ENCODE data around the gene EFNA3. TPM values are rescaled to one million over a fixed set of nuclear protein-coding genes. Genes with fewer than 3 reads are reported as not detected.
A peak's percentile ranks its signal among the peaks of the same experiment; 100 is the strongest.
"Not testable (repeated sequence)": the region's sequence is repeated elsewhere in the genome, so short reads cannot be mapped to it uniquely, and the experiment has no call there.

EFNA3 gene
- polyA plus RNA-seq, 1 donor: 2.5 TPM

GRCh38 chr1:155116113-155116764 lies 37.6 kb downstream of the EFNA3 start:
- no peak for DNase-seq

- no peak for DNase-seq
These were observed 39.0 kb downstream of the EFNA3 start for GRCh38 chr1:155117610-155118009.

- DNase-seq: not testable (repeated sequence)
These were observed 39.5 kb downstream of the EFNA3 start for GRCh38 chr1:155118090-155118489.

GRCh38 chr1:155120253-155120652 lies 41.6 kb downstream of the EFNA3 start:
- DNase-seq: no peak

DNA sequence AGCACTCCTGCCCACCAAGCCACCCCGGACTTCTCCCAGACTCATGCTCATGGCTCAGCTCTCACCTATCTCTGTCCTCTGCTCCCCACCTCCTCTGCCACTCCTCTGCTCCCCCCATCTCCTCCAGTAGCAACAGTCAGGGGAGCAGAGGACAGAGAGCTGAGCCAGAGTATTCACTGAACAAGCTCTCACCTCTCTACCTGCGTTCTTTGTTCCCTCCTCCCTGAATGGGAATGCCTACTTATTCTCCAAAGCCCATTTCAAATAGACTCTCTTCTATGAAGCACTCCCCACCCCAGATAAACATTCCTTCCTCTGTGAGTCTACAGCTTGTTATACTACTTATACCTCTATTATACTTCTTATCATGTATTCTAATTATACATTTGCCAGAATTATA lies 42.6 kb downstream of the EFNA3 start:
- no peak for DNase-seq

GRCh38 chr1:155122308-155122707 lies 43.7 kb downstream of the EFNA3 start:
- DNase-seq: no peak

- no peak for DNase-seq
These were observed 45.2 kb downstream of the EFNA3 start for GRCh38 chr1:155123801-155124200.

GRCh38 chr1:155124503-155125463 lies 46.1 kb downstream of the EFNA3 start:
- DNase-seq: no peak

DNA sequence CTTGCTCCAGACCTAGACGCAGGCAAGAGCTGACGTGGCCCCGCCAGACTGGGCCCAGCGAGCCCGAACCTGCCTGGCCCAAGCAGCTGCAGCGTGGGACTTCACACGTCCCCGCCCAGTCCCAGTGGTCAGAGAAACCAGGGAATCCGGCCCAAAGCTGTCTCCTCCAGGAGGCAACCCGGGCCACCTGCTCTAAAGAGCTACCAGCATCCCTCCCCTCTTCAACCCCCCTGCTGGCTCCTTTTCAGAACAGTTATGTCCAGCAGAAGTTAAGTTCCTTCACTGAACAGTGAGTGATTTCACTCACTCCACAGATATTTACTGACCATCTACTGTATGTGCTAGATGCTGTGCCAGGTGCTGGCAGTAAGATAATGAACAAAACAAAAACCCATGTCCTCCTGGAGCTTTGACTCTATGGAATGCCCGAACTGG lies 46.9 kb downstream of the EFNA3 start:
- DNase-seq: no peak

DNA sequence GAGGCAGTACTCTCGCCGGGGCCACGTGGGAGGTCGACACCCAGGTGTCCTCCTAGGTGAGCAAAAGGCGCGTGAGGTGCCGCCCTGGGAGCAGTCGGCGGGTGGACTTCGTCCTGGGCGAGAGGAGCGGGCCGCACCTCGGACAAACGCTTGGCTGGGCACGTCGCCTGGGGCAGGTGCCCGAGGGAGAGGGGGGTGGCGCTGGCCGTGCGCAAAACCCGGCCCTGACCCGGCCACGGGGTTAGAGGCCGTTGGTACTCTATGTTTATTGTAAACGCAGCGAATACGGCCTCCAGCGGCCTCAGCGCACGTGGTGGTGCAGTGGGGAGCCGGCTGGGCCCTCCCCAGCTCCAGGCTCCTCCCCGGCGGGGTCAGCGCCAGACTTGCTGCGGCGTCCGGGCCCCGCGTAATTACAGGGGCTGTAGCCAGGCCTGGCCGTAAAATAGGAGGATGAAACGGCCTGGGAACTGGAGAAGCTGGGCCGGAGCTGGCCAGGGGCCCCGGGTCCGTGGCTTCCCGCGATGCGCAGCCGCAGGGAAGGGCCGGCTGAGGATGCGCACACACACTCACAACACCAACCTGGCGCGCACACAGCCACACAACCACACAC lies 47.4 kb downstream of the EFNA3 start:
- DNase-seq: peak; percentile 53

DNA sequence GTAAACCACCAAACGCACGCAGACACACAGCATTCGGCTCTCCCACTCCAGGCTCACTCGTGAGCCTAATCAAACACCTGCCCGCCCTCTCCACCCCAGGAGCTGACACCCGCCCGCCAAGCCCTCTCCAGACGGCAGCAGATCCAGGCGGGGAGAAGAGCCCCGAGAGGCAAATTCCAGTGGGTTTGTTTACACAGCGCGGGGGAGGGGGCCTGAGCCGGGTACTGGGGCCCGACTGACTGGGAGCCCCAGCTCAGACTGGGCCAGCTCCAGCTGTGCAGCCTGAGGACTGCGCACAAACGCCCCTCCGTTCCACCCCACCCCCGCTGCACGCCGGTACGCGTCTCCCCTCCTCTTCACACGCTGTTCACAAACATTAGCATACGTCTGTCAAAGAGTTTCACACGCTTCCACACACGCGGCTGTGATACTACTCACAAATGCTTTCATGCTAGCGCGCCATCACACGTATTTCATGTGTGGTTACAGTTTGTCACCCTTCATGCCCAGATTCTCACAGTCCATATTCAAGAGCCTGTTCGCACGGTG lies 48.0 kb downstream of the EFNA3 start:
- DNase-seq: no peak

DNA sequence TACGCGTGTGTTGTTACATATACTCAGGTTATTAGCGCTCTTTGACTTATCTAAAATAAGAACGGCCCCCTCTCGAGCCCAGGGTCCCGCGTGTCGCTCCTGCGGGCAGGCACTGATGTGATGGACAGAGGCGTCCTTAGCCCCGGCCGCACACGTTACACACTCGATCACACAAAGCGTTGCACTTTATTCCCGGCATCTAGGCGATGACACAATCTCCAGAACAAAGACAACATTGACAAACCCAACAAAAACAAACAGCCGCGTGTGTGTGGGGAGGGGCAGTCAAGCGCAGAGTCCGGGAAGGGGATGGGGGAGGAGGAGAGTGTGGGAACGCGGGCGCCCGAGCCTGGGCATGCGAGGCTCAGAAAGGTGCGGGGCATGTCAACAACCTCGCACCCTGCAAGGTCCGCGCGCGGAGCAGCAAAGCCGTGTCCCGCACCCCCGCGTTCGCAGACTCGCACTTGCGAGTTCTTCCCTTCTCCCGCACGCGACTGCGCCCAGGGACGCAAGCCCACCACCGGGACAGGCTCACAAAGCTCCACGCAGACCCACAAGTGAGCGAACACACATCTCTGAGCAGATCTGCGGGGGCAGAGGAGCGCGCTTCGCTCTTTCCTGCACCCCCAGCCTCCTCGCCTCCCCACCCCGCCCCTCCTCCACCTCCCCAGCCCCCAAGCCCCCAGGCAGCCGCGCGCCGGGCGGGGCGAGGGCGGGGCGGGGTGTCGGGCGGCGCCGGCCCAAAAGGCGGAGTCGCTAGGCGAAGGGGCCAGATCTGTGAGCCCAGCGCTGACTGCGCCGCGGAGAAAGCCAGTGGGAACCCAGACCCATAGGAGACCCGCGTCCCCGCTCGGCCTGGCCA lies 48.7 kb downstream of the EFNA3 start, which contains the start of gene EFNA1:
EFNA1 (plus strand) TSS at position 772 of the 862 bp plus-strand sequence. CDS start 102 bp downstream, outside the sequence.
- no peak for DNase-seq

GRCh38 chr1:155127967-155128754 lies 49.5 kb downstream of the EFNA3 start:
- DNase-seq: no peak

GRCh38 chr1:155128755-155129473 lies 50.3 kb downstream of the EFNA3 start:
- DNase-seq: no peak

DNA sequence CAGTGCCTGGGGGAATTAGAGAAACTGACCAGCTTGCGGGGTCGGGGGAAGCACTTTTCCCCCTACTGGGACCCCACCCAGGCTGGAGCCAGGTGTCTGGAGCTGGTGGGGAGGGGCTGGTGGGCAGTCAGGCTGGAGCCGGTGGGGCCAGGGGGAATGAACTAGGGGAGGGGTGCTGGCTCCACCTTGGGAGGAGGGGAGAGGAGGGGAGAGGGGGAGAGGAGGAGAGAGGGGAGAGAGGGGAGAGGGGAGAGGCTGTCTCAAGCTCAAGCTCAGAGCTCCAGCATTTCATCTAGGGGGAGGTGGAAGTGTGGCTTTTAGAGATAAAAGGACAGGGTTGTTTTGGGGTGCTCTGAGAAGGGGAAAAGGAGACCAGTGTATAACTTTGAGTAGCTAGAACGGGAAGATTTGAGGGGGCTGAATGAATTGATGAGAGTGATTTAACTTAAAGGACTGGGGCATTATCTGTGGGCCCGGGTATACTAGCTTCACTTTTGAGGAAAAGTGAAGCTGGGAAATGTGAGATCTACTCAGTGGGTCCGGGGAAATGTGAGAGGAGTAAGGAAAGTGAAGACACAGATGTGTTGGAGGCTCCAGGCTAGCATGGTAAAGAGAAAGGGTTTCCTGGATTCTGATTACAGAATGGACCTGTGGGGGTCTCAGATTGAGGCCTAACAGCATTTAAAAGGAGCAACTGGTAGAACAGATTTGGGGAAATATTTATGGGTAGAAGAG lies 51.8 kb downstream of the EFNA3 start:
- DNase-seq: no peak

DNA sequence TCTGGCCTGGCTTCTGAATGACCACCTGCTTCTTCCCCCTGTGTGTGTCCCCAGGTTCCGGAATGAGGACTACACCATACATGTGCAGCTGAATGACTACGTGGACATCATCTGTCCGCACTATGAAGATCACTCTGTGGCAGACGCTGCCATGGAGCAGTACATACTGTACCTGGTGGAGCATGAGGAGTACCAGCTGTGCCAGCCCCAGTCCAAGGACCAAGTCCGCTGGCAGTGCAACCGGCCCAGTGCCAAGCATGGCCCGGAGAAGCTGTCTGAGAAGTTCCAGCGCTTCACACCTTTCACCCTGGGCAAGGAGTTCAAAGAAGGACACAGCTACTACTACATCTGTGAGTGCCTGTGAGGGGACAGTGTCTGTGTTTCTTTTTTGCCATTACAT lies 52.6 kb downstream of the EFNA3 start:
- DNase-seq: no peak

DNA sequence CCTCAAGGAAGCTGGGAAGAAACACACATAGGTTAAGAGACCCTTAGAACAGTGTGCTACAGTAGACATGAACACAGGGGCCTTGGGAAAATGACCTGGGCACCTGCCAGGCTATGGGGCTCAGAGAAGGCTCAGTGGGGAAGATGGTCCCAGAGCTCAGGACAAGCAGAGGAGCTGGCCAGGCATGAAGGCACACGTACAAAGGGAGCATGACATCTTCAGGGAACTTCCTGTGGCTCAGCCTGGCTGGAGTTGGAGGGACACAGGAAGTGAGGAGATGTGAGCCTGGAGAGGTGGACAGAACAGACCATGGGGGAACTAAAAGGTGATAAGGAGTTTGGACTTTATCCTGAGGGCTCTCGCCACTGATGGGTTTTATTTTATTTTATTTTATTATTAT lies 53.2 kb downstream of the EFNA3 start:
- no peak for DNase-seq

GRCh38 chr1:155133799-155134281 lies 55.2 kb downstream of the EFNA3 start:
- DNase-seq: no peak

DNA sequence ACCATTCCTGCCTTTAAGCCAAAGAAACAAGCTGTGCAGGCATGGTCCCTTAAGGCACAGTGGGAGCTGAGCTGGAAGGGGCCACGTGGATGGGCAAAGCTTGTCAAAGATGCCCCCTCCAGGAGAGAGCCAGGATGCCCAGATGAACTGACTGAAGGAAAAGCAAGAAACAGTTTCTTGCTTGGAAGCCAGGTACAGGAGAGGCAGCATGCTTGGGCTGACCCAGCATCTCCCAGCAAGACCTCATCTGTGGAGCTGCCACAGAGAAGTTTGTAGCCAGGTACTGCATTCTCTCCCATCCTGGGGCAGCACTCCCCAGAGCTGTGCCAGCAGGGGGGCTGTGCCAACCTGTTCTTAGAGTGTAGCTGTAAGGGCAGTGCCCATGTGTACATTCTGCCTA lies 55.7 kb downstream of the EFNA3 start:
- DNase-seq: no peak

Data from hindlimb muscle (tissue), 1 donor.